H9 (cell line): Measurements from ENCODE around the gene MAPKAPK3. TPM values are rescaled to one million over a fixed set of nuclear protein-coding genes. Genes with fewer than 3 reads are reported as not detected.

Experiments used
- DNase-seq: peaks from one replicate; pipeline ENCODE4 v3.0.0-alpha.2; 2017
- H2AFZ ChIP-seq: one replicate; pipeline ENCODE4 v1.6.1; 2013; ENCODE audit warnings: mild to moderate bottlenecking, low read length, control low read depth, moderate library complexity
- H2AK5ac ChIP-seq: 2 replicates; pipeline ENCODE4 v1.6.1; 2013; ENCODE audit warnings: low read length, control low read depth, mixed read lengths; ENCODE audit not compliant: insufficient read length
- H2BK120ac ChIP-seq: one replicate; pipeline ENCODE4 v1.6.1; 2013; ENCODE audit warnings: low read depth, mild to moderate bottlenecking, low read length, control low read depth, inconsistent platforms; ENCODE audit not compliant: poor library complexity, severe bottlenecking
- H2BK12ac ChIP-seq: 2 replicates; pipeline ENCODE4 v1.6.1; 2013; ENCODE audit warnings: low read length, control low read depth, mixed read lengths, low read depth; ENCODE audit not compliant: insufficient read length
- H2BK15ac ChIP-seq: 2 replicates; pipeline ENCODE4 v1.6.1; 2013; ENCODE audit warnings: low read depth, low read length, control low read depth
- H2BK20ac ChIP-seq: one replicate; pipeline ENCODE4 v1.6.1; 2013; ENCODE audit warnings: low read depth, mild to moderate bottlenecking, low read length, control low read depth, inconsistent platforms; ENCODE audit not compliant: poor library complexity, severe bottlenecking
- H2BK5ac ChIP-seq: 2 replicates; pipeline ENCODE4 v1.6.1; 2013; ENCODE audit warnings: low read length, control low read depth, mixed read lengths; ENCODE audit not compliant: insufficient read length
- H3K14ac ChIP-seq: 2 replicates; pipeline ENCODE4 v1.6.1; 2013; ENCODE audit warnings: low read length, control low read depth; ENCODE audit not compliant: insufficient read depth
- H3K18ac ChIP-seq: 2 replicates; pipeline ENCODE4 v1.6.1; 2013; ENCODE audit warnings: low read depth, mild to moderate bottlenecking, mixed read lengths, low read length, control low read depth; ENCODE audit not compliant: insufficient read length
- H3K23ac ChIP-seq: 2 replicates; pipeline ENCODE4 v1.6.1; 2013; ENCODE audit warnings: low read length, control low read depth, mixed read lengths, low read depth; ENCODE audit not compliant: insufficient read length
- H3K23me2 ChIP-seq: 2 replicates; pipeline ENCODE4 v1.6.1; 2013; ENCODE audit warnings: low read depth, mild to moderate bottlenecking, mixed read lengths, low read length, control low read depth; ENCODE audit not compliant: insufficient read length, poor library complexity, severe bottlenecking
- H3K27ac ChIP-seq: 2 replicates; pipeline ENCODE4 v1.5.1; 2013; ENCODE audit warnings: low read length, control low read depth, mixed read lengths, low read depth; ENCODE audit not compliant: insufficient read length
- H3K27me3 ChIP-seq: 2 replicates; pipeline ENCODE4 v1.6.1; 2013; ENCODE audit warnings: low read length, control low read depth, inconsistent platforms; ENCODE audit not compliant: insufficient read depth
- H3K4ac ChIP-seq: 2 replicates; pipeline ENCODE4 v1.6.1; 2013; ENCODE audit warnings: low read depth, mild to moderate bottlenecking, control low read depth, inconsistent platforms, low read length, moderate library complexity
- H3K4me1 ChIP-seq: 2 replicates; pipeline ENCODE4 v1.6.1; 2013; ENCODE audit warnings: low read length, control low read depth, inconsistent platforms; ENCODE audit not compliant: insufficient read depth
- H3K4me2 ChIP-seq: 2 replicates; pipeline ENCODE4 v1.6.1; 2013; ENCODE audit warnings: low read length, control low read depth, mixed read lengths; ENCODE audit not compliant: insufficient read length, insufficient read depth
- H3K56ac ChIP-seq: 2 replicates; pipeline ENCODE4 v1.6.1; 2013; ENCODE audit warnings: low read depth, mild to moderate bottlenecking, mixed read lengths, low read length, control low read depth; ENCODE audit not compliant: insufficient read length
- H3K79me1 ChIP-seq: 2 replicates; pipeline ENCODE4 v1.6.1; 2013; ENCODE audit warnings: low read depth, mild to moderate bottlenecking, moderate library complexity, low read length, control low read depth, inconsistent platforms; ENCODE audit not compliant: insufficient read depth, poor library complexity, severe bottlenecking
- H3K79me2 ChIP-seq: 2 replicates; pipeline ENCODE4 v1.6.1; 2013; ENCODE audit warnings: low read length, control low read depth, inconsistent platforms; ENCODE audit not compliant: insufficient read depth
- H3K9ac ChIP-seq: 2 replicates; pipeline ENCODE4 v1.6.1; 2013; ENCODE audit warnings: low read length, control low read depth, mixed read lengths; ENCODE audit not compliant: insufficient read length; ENCODE audit errors: extremely low read depth
- H3K9me3 ChIP-seq: one replicate; pipeline ENCODE4 v1.6.1; 2013; ENCODE audit warnings: low read depth, low read length, inconsistent platforms; ENCODE audit not compliant: control insufficient read depth
- H3T11ph ChIP-seq: one replicate; pipeline ENCODE4 v1.6.1; 2013; ENCODE audit warnings: mild to moderate bottlenecking, low read length, control low read depth, inconsistent platforms
- H4K20me1 ChIP-seq: one replicate; pipeline ENCODE4 v1.6.1; 2013; ENCODE audit not compliant: control insufficient read depth, insufficient read length, insufficient read depth
- H4K5ac ChIP-seq: 2 replicates; pipeline ENCODE4 v1.6.1; 2013; ENCODE audit warnings: low read depth, mild to moderate bottlenecking, mixed read lengths, low read length, control low read depth; ENCODE audit not compliant: insufficient read length
- H4K8ac ChIP-seq: replicated peaks from 2 replicates; pipeline ENCODE4 v1.6.1; 2013; ENCODE audit warnings: low read length, control low read depth, mixed read lengths, low read depth; ENCODE audit not compliant: insufficient read length
- H4K91ac ChIP-seq: 2 replicates; pipeline ENCODE4 v1.6.1; 2013; ENCODE audit warnings: low read depth, mild to moderate bottlenecking, moderate library complexity, mixed read lengths, low read length, control low read depth; ENCODE audit not compliant: insufficient read length
- H3K27ac Mint-ChIP-seq, 3 experiments: 2 replicates in 2 of 3; 3 replicates in 1 of 3; pipeline ENCODE4 v1.8.0; 2020 to 2021; ENCODE audit warnings: mixed read lengths in 3 of 3, mild to moderate bottlenecking in 1 of 3, moderate library complexity in 1 of 3
- H3K27me3 Mint-ChIP-seq: 2 replicates; pipeline ENCODE4 v1.8.0; 2021; ENCODE audit warnings: low read depth, mild to moderate bottlenecking, moderate library complexity, mixed read lengths
- H3K36me3 Mint-ChIP-seq, 3 experiments: 2 replicates in 2 of 3; 3 replicates in 1 of 3; pipeline ENCODE4 v1.8.0; 2020 to 2021; ENCODE audit warnings: low read depth in 3 of 3, mixed read lengths in 3 of 3; ENCODE audit not compliant: insufficient read depth in 1 of 3
- H3K4me1 Mint-ChIP-seq, 2 experiments: 2 replicates each; pipeline ENCODE4 v1.8.0; 2020; ENCODE audit warnings: mixed read lengths in 2 of 2
- H3K4me3 Mint-ChIP-seq, 2 experiments: 2 replicates in 1 of 2; 3 replicates in 1 of 2; pipeline ENCODE4 v1.8.0; 2020 to 2021; ENCODE audit warnings: mild to moderate bottlenecking in 2 of 2, mixed read lengths in 2 of 2, moderate library complexity in 1 of 2
- H3K9me3 Mint-ChIP-seq, 2 experiments: 2 replicates in 1 of 2; 3 replicates in 1 of 2; pipeline ENCODE4 v1.8.0; 2020; ENCODE audit warnings: mild to moderate bottlenecking in 2 of 2, mixed read lengths in 2 of 2, moderate library complexity in 1 of 2
- CTCF ChIP-seq: fragments of 200-600 bp; sonication (generic); conservative IDR thresholded peaks from 3 replicates; pipeline ENCODE4 v1.8.0; 2021; ENCODE audit warnings: antibody characterized with exemption, mild to moderate bottlenecking
- WGBS: extraction: QIAGEN DNeasy Blood & Tissue Kit; methylation state at CpG from one replicate; pipeline ENCODE4 v1.1.7; 2013; ENCODE audit warnings: missing lambda C conversion rate, low lambda C conversion rate, mixed read lengths; ENCODE audit not compliant: insufficient read length; ENCODE audit errors: extremely low coverage; 5-methylcytosine and 5-hydroxymethylcytosine counted together
- total RNA-seq: library from RNA; stranded (reverse); gene quantifications from 2 replicates; pipeline ENCODE4 v1.2.1, GENCODE V29; 2021

Gene MAPKAPK3
- total RNA-seq, 1 experiment from 2014 or later = 57.9 TPM

DNA sequence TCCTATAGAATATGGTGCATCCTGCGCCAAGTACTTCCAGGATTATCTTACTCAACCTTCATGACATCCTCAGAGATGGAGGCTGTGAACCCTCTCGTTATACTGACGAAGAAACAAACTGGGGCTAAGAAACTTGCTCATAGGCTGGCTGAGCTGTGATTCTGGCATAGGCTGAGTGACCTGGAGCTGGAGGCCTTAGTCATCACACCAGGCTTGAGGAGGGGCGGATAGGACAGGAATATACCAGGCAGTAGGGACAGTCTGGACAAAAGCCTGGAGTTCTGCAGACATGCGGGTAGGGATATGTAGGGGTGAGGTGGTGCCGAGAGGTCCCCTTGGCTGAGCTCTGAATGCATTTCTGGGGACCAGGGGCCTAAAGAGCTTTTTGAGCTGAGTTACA is 29.6 kb upstream of the MAPKAPK3 start:
- Histone ChIP-seq H2AK5ac (no peak overlapping the region), H3K4me2 (no peak overlapping the region), H3K9ac (no peak overlapping the region), H3K4ac (no peak overlapping the region), H3K27ac (no peak overlapping the region), H2AFZ (no peak overlapping the region), H3K79me1 (no peaks in the 10 kb centered on the region), H2BK15ac (no peak overlapping the region), H3K18ac (no peak overlapping the region), H3K23ac (no peak overlapping the region), H3K9me3 (no peaks in the 10 kb centered on the region), H3K23me2 (no peaks in the 10 kb centered on the region), H3K27me3 (no peaks in the 10 kb centered on the region), H3T11ph (no peak overlapping the region), H2BK20ac (no peak overlapping the region), H4K20me1 (no peaks in the 10 kb centered on the region), H2BK5ac (no peak overlapping the region), H4K8ac (no peak overlapping the region), H4K5ac (no peak overlapping the region), H2BK120ac (no peak overlapping the region), H3K79me2 (no peaks in the 10 kb centered on the region), H4K91ac (no peak overlapping the region), H3K56ac (no peak overlapping the region), H3K14ac (no peak overlapping the region), H3K4me1 (no peaks in the 10 kb centered on the region), H2BK12ac (no peak overlapping the region)
- DNase-seq = no peak
- H3K4me3 Mint-ChIP-seq = no peak overlapping the region
- no peaks in the 10 kb centered on the region for H3K9me3 Mint-ChIP-seq
- TF ChIP-seq CTCF = no peak
- H3K4me1 Mint-ChIP-seq = peaks cover 0 to 4% of the 10 kb centered on the region in 2 experiments; a peak in 3 of 4 replicates
- WGBS = no CpG with 5 or more reads among the region's 6 CpGs
- peaks cover 10% of the 10 kb centered on the region for H3K27me3 Mint-ChIP-seq
- peaks cover 0 to 7% (median 2%) of the 10 kb centered on the region in 3 experiments; a peak in 2 of 7 replicates for H3K36me3 Mint-ChIP-seq
- H3K27ac Mint-ChIP-seq = no peak overlapping the region
